HL-60 (cell line): ENCODE measurements around the gene CNTF.

Experiments
- DNase-seq, 2 experiments: peaks; one replicate each; pipeline ENCODE4 v3.0.0-alpha.2; 2010 to 2020; ENCODE audit warnings: low read depth in 1 of 2, low spot score in 1 of 2
- H3K27ac ChIP-seq: fragments of 250-450 bp; sonication (Bioruptor Pico); replicated peaks from 2 replicates; pipeline ENCODE4 v1.5.1; 2020; ENCODE audit warnings: mild to moderate bottlenecking, moderate library complexity
- H3K27me3 ChIP-seq: fragments of 250-450 bp; sonication (Bioruptor Pico); 2 replicates; pipeline ENCODE4 v1.5.1; 2021; ENCODE audit warnings: mild to moderate bottlenecking, moderate library complexity; ENCODE audit not compliant: insufficient read depth, poor library complexity, severe bottlenecking
- H3K4me3 ChIP-seq: replicated peaks from 2 replicates; pipeline ENCODE4 v1.5.1; 2011; ENCODE audit warnings: mild to moderate bottlenecking, control low read depth, low read length; ENCODE audit not compliant: insufficient read depth
- GABPA ChIP-seq: IDR thresholded peaks from 2 replicates; pipeline ENCODE4 v1.6.1; 2012; ENCODE audit warnings: low read depth
- POLR2AphosphoS5 ChIP-seq: IDR thresholded peaks from 2 replicates; pipeline ENCODE4 v1.6.1; 2012; ENCODE audit warnings: low read depth
- REST ChIP-seq: IDR thresholded peaks from 2 replicates; pipeline ENCODE4 v1.6.1; 2012; ENCODE audit warnings: low read depth; ENCODE audit not compliant: insufficient replicate concordance
- SPI1 ChIP-seq: IDR thresholded peaks from 2 replicates; pipeline ENCODE4 v1.6.1; 2012; ENCODE audit warnings: low read depth, mild to moderate bottlenecking, borderline replicate concordance
- TF ChIP-seq, protein P1 (sequence below): IDR thresholded peaks from one replicate; pipeline ENCODE4 v1.5.1; 2011; ENCODE audit warnings: low read length, control low read depth, inconsistent platforms; ENCODE audit not compliant: insufficient read depth

CNTF gene

DNA sequence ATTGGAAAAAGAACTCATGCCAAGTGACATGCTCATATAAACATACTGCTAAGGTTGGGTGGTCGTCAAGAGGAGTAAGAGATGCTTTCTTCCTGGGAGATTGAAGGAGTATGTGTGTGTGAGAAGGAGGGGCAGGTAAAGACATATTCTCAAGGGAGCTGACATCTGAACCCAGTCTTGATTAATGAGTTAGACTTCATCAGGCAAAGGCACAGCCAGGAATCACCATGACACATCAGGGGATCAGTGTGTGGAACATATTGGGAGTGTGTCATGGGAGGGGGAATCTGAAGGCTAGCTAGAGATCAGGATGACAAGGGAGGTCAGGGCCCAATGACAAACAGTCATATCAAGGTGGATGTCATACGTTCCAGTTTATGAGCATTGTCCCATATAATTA is 14.9 kb downstream of the CNTF start:
- TF ChIP-seq, protein P1, sequence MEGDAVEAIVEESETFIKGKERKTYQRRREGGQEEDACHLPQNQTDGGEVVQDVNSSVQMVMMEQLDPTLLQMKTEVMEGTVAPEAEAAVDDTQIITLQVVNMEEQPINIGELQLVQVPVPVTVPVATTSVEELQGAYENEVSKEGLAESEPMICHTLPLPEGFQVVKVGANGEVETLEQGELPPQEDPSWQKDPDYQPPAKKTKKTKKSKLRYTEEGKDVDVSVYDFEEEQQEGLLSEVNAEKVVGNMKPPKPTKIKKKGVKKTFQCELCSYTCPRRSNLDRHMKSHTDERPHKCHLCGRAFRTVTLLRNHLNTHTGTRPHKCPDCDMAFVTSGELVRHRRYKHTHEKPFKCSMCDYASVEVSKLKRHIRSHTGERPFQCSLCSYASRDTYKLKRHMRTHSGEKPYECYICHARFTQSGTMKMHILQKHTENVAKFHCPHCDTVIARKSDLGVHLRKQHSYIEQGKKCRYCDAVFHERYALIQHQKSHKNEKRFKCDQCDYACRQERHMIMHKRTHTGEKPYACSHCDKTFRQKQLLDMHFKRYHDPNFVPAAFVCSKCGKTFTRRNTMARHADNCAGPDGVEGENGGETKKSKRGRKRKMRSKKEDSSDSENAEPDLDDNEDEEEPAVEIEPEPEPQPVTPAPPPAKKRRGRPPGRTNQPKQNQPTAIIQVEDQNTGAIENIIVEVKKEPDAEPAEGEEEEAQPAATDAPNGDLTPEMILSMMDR: no peak
- TF ChIP-seq POLR2AphosphoS5 (no peak), SPI1 (no peak), GABPA (no peak), REST (no peak)
- no peak overlapping the region for H3K27ac ChIP-seq
- no peaks in the 10 kb centered on the region for H3K27me3 ChIP-seq
- no peak for DNase-seq
- no peak overlapping the region for H3K4me3 ChIP-seq

- no peak overlapping the region for H3K27ac ChIP-seq
- H3K27me3 ChIP-seq: no peaks in the 10 kb centered on the region
- TF ChIP-seq, protein P1: no peak
- TF ChIP-seq REST: peak; percentile 84
- TF ChIP-seq POLR2AphosphoS5: no peak
- TF ChIP-seq GABPA: no peak
- no peak overlapping the region for H3K4me3 ChIP-seq
- no peak for DNase-seq
Measured at GRCh38 chr11:58639103-58639502, 16.6 kb downstream of the CNTF start.

DNA sequence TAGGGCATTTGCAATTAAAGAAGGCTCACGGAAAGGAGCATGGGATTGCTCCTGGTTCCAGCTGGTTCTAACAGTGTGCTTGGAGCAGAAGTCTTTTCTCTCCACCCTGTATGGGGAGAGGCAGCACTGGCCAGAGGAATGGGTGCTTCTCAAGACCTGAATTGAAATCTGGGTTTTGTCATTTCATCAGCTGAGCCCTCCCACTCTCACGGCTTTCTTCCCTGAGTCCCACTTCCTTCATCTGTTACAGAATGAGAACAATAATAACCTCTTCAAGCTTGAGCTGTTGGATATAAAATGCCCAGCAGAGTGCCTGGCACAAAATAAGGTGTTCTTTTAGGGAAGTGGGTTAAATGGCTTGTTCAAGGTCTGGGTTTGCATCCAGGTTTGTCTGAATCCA is 17.2 kb downstream of the CNTF start:
- no peak overlapping the region for H3K27ac ChIP-seq
- DNase-seq: no peak

More for the DNA sequence above, 17.2 kb downstream of the CNTF start:
- Histone ChIP-seq H3K4me3 (no peak overlapping the region), H3K27me3 (no peaks in the 10 kb centered on the region)
- TF ChIP-seq POLR2AphosphoS5 (no peak), SPI1 (peak; percentile 73; the same call in 1 of the 2 replicates)
- TF ChIP-seq, protein P1: no peak
